NOMO-1 treated with dmso at 0.1 percent for 144 hours (cell line): ENCODE measurements around the gene ZNF70.

Experiments used
- DNase-seq: peaks from one replicate; lab custom pipeline; 2025; ENCODE audit not compliant: unreplicated experiment; lab: John Stamatoyannopoulos, UW

Gene ZNF70

GRCh38 chr22:23695571-23696325, 55.2 kb downstream of the ZNF70 start:
- DNase-seq = no peak

DNA sequence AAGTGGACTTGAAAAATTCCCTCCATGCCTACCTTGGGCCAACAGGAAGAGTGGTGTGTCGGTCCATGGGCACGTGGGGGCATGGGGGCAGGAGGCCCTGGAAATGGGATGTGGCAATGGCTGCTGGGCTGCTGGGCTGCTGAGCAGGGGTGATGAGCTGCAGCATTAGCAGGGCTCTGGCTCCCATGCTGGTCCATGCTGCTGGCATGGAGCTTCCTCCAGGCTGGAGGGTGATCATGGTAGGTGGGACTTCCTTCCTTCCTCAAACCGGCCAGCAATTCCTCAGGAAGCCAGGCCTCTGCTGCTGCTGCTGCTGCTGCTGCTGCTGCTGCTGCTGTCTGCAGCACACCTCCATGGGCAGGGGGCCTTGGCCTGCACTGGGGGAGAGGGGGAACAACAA, 55.8 kb downstream of the ZNF70 start:
- DNase-seq = no peak

GRCh38 chr22:23693979-23694680, 56.8 kb downstream of the ZNF70 start:
- DNase-seq = no peak

- no peak for DNase-seq
These were observed 58.2 kb downstream of the ZNF70 start for GRCh38 chr22:23692598-23693291.

DNA sequence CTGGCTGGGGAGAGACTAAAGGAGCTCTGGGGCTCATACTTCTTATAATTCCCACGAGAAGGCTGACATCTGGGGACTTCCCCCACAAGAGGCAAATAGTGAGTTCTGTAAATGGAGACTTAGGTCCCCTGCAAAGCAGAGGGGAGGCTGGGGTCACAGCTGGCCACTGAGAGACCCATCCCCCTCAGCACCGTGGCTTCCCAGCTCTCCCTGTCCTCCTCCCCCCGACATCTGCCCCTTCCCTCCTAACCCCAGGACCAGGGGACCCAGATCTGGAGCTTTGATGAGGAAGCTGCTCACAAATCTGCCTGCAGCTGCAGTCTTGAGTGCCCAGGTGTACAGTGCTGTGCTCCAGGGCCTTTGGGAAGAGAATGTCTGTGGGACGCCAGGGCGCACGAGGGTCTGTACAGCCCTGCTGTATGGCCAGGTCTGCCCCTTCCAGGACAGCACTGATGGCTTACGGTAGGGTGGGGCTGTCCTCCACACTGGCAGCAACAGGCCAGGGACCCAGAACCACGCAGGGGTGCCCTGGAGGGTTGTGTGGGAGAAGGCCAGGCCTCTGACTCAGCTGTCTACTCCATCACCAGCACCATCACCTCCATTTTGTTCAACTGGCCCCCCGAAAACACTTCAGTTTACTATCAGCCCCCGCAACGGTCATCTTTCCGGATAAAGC, 59.0 kb downstream of the ZNF70 start:
- DNase-seq = no peak

DNA sequence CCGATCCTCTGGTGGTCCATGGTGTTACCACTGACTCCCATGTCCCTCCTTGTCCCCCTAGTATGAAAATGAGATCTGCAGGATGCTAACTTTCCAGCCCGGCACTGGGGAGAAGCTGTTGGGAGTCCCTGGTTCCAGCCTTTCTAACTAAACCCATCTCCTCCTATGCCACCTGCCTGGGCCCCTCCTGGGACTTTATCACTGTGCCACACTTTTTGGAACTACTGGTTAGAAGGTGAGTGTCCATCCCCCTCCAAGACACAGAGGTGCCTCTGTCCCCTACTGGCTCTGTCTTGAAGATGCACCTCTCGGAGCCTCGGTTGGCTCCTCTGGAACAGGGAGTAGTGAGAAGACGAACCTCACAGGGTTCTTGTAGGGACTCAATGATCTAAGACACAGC, 60.2 kb downstream of the ZNF70 start, which contains the start of gene RGL4:
TSS of gene RGL4 (plus strand) at position 301 of the 400 bp plus-strand sequence. CDS start 1,018 bp downstream, outside the sequence.
- no peak for DNase-seq

DNA sequence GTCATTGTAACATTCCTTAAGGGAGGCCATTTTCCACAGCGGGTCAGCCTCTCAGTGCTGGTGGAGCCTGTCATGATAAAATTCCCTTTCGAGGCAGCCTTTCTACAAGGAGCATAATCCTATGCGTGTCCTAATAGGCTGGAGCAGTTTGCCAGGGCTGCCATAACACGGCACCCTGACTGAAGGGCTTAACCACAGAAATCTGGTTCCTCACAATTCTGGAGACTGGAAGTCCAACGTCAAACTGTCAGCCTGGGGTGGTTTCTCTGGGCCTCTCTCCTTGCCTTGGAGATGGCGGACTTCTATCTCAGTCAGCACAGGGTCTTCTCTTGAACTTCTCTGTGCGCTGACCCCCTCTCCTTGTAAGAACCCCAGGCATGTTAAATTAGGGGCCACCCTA, 61.5 kb downstream of the ZNF70 start:
- no peak for DNase-seq
